PFSK-1 (cell line): ENCODE results near the gene IDI2.

ENCODE experiments used
- SIN3A ChIP-seq: IDR thresholded peaks from 2 replicates; pipeline ENCODE4 v1.6.1; 2012; ENCODE audit warnings: mild to moderate bottlenecking, low read length, moderate library complexity, borderline replicate concordance; ENCODE audit not compliant: insufficient read depth
- TAF1 ChIP-seq: IDR thresholded peaks from 2 replicates; pipeline ENCODE4 v1.6.1; 2012; ENCODE audit warnings: low read length, control low read depth, borderline replicate concordance; ENCODE audit not compliant: insufficient read depth

- TF ChIP-seq TAF1 (no peak), SIN3A (no peak)
Observed at GRCh38 chr10:1035201-1035600, 9.5 kb upstream of the IDI2 start.
